DMS114 treated with DMSO at 0.1 percent for 48 hours (cell line): ENCODE results near the gene ZNF423.

Experiments
- DNase-seq: peaks from one replicate; lab custom pipeline; 2025; ENCODE audit not compliant: unreplicated experiment; lab: John Stamatoyannopoulos, UW

Gene ZNF423

GRCh38 chr16:49454426-49455180 is 401.3 kb downstream of the ZNF423 start:
- no peak for DNase-seq

DNA sequence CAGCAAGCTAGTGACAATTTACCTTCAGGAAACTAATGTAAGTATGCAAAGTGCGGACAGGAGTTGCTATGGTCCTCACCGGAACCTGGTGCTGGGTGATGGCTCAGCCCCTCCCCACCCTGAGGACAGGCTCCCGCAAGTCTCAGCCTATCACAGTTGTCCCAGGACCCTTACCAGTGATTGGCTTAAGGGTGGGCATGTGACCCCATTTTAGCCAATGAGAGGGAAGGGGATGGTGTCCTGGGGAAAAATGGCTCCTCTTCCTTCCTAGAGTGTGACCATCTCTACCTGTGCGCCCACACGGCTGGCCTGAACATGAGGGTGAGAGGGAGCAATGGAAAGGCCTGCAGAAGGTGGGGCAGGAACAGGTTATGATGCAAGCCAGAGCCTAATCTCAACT is 401.9 kb downstream of the ZNF423 start:
- no peak for DNase-seq

DNA sequence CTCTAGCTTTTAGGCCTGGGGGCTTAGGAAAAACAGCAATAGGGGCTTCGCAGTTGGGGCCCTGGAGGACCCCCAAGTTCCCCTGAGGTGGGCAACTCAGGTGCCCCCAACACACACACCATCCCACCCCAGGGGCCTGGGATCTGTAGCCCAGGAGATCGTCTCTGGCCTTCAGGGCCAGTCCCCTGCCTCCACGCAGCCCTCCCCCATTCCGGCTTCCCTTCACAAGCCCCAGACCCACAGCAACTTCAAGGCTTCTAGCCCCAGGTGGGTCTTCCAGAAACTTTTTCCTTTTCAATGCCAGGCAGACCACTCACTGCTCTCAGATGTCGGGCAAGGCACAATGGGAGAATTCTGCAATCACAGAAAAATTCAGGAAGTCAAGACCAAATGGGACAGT is 402.9 kb downstream of the ZNF423 start:
- DNase-seq: no peak

- no peak for DNase-seq
These were observed 403.3 kb downstream of the ZNF423 start for GRCh38 chr16:49452578-49452977.

DNA sequence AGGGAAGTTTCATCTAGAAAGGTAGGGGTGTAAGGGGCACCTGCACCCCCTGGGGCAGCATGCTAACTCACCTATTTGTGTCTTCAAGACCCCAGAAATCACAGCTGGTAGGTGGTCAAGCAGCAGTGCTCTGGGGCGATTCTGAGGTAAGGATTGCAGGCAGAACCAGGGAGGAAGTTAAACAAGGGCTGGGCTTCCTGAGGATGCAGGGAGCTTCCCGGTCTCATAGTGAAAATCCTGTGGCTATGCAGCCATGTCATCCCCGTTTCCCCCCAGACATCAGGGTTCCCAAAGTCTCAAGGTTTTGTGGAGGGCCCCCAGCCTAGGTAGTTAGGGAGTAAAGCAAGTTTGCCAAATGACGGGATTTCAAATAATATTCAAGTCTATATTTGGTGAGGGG is 403.8 kb downstream of the ZNF423 start:
- DNase-seq: no peak

DNA sequence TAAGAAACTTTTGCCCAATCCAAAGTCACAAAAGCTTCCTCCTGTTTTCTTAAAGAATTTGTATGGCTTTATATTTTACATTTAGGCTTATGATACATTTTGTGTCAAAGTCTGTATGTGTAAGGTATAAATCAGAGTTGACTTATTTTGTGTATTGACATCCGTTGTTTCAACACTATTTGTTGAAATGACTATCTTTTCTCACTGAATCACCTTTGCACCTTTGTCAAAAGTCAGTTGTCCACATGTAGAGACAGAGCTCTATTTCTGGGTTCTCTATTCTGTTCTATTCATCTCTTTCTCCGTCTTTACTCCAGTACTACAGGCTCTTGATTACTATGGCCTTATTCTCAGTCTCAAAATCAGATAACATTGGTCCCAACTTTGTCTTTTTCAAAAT is 409.1 kb downstream of the ZNF423 start:
- DNase-seq: no peak

- DNase-seq: no peak
These were observed 412.3 kb downstream of the ZNF423 start for GRCh38 chr16:49443576-49443975.

DNA sequence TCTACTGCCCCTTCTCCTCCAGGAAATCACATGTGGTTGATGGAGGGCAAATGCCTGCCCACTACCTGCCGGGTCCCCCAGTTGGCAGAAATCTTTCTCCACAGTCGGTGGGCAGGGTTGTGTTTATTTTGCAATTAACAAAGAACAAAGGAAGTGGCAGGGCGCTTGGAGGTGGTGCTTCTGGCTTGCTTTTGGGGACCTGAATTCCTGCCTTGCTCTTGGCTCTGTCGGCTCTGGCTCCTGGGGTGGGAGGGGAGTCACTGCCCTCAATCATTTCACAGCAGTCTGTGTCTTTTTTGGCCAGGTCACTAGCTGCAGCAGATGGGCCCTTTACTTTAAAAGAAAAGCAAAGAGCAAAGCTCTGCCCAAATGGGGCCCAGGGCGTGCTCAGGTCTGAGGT is 413.1 kb downstream of the ZNF423 start:
- no peak for DNase-seq

GRCh38 chr16:49441366-49441780 is 414.5 kb downstream of the ZNF423 start:
- DNase-seq: no peak

- DNase-seq: no peak
These were observed 415.5 kb downstream of the ZNF423 start for GRCh38 chr16:49440156-49441065.

DNA sequence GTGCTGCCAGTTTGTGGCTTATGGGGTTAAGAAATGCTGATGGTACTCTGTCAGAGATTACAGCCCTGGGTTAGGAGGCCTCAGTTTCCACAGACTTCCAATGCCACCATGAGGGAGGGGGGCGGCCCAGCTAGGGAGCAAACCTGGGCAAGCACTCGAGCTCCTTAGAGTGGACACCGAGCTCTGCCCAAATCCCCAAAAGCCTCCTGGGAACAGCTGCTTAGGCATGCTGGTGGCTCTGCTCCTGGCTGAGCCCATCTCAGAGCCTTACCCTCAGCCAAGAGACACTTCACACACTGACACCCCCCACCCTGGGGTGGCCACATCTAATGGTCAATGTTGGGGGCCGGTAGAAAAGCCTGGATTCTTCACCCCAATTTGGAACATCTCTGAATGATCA is 416.2 kb downstream of the ZNF423 start:
- no peak for DNase-seq

DNA sequence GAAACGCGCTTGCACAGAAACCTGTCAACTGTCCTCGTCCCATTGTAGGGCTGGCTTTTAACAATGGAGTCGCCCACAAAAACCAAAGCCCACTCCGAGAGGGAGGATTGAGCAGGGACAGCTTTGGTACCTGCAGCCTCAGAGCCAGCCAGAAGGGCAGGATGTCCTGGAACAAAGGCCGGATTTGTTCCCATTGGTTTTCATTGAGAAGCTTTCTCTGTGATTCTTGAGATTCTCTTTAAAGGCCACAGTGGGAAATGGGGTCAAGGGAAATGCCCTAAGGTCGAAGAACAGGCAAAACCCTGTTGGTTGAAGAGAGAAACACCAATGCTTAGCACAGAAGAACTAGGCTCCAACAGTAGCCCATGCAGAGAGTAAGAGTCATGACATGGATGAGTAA is 416.9 kb downstream of the ZNF423 start:
- DNase-seq: no peak
